ENCODE results near the gene LDB2.
A peak's percentile ranks its signal among the peaks of the same experiment; 100 is the strongest.

The LDB2 gene

DNA sequence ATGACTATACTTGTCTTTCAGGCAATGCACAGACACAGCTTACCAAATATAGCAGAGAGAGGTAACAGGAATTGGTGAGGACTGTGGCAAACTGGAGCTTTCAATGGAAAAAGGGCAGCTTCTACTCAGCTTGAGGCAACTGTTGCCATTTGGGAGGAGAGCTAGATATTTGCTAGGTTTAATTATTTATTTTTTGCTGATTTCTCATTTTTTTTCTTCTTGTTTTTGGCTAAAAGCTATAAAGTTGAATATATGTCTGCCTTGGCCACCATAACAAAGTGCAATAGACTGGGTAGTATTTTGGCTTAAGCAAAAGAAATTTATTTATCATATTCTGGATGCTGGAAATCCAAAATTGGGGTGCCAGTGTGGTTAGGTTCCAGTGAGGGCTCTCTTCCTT, 93.9 kb downstream of the LDB2 start:
- DNase-seq (ENCODE audit: low read depth in 1 of 2, low spot score in 1 of 2): no peak

GRCh38 chr4:16802044-16802443, 96.4 kb downstream of the LDB2 start:
- no peak for DNase-seq (ENCODE audit: low read depth in 1 of 2, low spot score in 1 of 2)

- no peak for DNase-seq (ENCODE audit: low read depth in 1 of 2, low spot score in 1 of 2)
Observed at GRCh38 chr4:16801356-16801755, 97.1 kb downstream of the LDB2 start.

GRCh38 chr4:16794816-16795445, 103.5 kb downstream of the LDB2 start:
- peak; percentile 0 to 3 for DNase-seq (ENCODE audit: low read depth in 1 of 2, low spot score in 1 of 2)

- no peak for DNase-seq (ENCODE audit: low read depth in 1 of 2, low spot score in 1 of 2)
Observed at GRCh38 chr4:16791460-16791859, 107.0 kb downstream of the LDB2 start.

DNA sequence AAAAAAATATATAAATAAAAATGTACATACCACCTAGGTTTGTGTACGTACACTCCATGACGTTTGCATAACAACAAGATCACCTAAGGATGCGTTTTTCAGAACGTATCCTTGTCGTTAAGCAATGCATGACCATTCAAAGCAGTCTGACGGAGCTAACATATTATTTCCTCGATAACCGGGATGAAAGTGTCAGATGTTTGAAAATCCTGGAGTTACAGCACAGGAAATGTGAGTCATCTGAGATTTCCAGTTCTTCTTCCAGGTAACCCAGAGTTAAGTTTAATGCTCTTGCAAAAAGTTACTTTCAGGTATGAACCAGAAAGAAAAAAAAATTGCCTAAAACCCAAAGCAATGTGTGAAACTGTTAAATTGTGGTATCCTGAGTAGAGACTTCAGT, 107.9 kb downstream of the LDB2 start:
- no peak for DNase-seq (ENCODE audit: low read depth in 1 of 2, low spot score in 1 of 2)

- DNase-seq (ENCODE audit: low read depth in 1 of 2, low spot score in 1 of 2): no peak
Observed at GRCh38 chr4:16788868-16789267, 109.6 kb downstream of the LDB2 start.

DNA sequence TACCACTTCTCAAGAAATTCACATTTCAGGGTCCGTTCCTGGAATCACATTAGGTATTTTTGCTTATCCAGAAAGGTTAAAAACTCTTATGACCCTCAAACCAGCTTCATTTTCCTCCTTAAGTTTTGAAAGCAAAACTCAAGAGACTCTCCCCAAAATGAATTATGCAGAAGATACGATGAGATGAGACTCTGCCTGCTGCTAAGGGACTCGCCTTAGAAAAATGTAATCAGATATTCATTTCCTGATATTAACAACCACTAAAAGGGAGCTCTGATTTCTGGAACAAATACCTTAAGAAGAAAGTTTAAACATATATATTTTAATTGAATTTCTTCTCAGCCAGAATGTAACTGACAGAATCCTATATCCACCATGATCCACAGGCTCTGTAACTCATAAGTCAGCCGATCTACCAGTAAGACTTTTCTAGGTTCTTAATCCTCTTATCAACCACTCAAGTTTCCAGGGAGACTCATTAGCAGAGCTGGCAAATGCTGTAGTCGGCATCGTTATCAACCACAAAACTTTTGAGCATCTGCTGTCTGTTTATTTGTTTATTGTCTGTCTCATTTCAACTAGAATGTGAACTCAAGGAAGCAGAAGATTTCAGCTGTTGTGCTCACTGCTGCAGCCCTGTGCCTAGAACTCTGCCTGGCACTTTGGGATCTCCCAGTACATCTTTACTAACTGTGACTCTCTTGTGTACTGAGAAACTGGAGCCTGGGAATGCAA, 112.5 kb downstream of the LDB2 start:
- no peak for DNase-seq (ENCODE audit: low read depth in 1 of 2, low spot score in 1 of 2)

DNA sequence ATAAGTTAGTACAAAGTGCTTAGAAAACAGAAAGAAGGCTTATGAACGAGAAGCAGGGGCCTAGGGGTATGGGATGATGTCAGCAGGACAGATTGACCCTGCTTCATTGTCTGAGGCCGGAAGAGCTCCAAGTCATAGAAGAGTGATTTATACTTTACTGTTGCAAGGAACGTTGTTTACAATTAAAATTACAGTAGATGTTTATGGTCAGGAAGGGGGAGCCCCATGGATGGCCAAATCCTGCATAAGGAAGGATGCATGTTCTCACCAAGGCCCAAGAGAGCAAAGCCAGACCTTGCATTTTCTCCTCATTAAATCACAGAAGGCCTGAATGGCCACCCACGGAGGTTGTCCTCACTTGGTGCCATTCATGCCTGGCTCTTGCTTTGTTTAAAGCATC, 115.3 kb downstream of the LDB2 start:
- DNase-seq (ENCODE audit: low read depth in 1 of 2, low spot score in 1 of 2): no peak

- no peak for DNase-seq (ENCODE audit: low read depth in 1 of 2, low spot score in 1 of 2)
Observed at GRCh38 chr4:16779028-16779675, 119.3 kb downstream of the LDB2 start.

DNA sequence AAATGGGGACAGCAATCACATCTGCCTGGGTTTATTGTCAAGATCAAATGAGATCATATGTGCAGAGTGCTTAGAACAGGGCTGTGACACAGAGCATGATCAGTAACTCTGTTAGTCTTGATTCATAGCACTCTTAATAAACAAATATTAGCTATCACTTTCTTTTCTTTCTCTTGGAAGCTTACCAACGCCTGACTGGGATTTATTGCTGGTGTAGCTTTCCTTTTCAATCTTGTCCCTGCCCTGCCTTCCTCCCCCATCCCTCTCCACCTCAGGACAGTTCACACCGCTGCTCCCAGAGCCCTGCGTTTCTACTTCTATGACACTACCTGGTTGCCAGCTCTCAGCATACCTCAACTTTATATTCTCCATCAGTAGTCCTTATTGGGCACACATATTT, 120.7 kb downstream of the LDB2 start:
- DNase-seq (ENCODE audit: low read depth in 1 of 2, low spot score in 1 of 2): no peak

GRCh38 chr4:16775411-16776154, 122.9 kb downstream of the LDB2 start:
- no peak for DNase-seq (ENCODE audit: low read depth in 1 of 2, low spot score in 1 of 2)

DNA sequence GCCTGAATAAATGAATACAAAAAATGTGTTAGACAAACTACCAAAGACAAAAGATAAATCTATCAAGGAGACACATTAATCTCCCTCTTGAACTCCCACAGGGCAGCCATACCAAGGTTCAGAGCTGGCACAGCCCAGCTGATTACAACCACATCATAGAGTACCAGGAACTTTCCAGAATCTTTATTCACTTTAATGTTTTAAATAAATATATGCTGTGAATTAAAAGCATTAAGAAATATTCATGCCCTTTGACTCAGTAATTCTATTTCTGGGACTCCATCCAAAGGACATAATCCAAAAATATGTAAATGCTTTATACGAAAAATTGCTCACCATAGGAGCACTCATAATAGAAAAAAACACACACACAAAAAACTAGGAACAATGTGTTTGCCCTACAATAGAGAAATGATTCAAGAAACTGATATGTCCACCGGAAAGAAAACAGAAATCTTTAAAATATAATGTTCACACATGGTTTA, 126.0 kb downstream of the LDB2 start:
- no peak for DNase-seq (ENCODE audit: low read depth in 1 of 2, low spot score in 1 of 2)

- no peak for DNase-seq (ENCODE audit: low read depth in 1 of 2, low spot score in 1 of 2)
Observed at GRCh38 chr4:16770710-16771285, 127.6 kb downstream of the LDB2 start.

- DNase-seq (ENCODE audit: low read depth in 1 of 2, low spot score in 1 of 2): no peak
Observed at GRCh38 chr4:16767861-16768260, 130.6 kb downstream of the LDB2 start.

GRCh38 chr4:16767251-16767650, 131.2 kb downstream of the LDB2 start:
- no peak for DNase-seq (ENCODE audit: low read depth in 1 of 2, low spot score in 1 of 2)

- no peak for DNase-seq (ENCODE audit: low read depth in 1 of 2, low spot score in 1 of 2)
Observed at GRCh38 chr4:16765546-16765945, 132.9 kb downstream of the LDB2 start.

DNA sequence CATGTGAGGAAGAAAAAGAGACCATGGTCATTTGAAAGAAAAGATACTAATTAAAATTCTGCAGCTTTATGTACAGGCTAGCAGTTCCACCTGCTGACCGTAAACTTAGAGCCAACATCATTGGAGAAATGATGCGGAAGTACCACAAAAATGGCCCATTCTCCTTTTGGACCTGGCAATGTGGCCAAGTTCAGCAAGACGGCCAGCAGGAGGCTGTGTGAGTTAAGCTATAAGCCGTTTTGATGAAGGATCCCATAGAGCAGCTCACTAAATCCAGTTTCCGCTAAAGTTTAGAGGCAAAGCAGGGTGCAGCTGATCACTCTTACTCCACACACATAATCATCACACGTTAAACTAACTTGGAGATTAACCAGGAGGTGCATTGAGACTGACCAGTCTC, 133.8 kb downstream of the LDB2 start:
- no peak for DNase-seq (ENCODE audit: low read depth in 1 of 2, low spot score in 1 of 2)

DNA sequence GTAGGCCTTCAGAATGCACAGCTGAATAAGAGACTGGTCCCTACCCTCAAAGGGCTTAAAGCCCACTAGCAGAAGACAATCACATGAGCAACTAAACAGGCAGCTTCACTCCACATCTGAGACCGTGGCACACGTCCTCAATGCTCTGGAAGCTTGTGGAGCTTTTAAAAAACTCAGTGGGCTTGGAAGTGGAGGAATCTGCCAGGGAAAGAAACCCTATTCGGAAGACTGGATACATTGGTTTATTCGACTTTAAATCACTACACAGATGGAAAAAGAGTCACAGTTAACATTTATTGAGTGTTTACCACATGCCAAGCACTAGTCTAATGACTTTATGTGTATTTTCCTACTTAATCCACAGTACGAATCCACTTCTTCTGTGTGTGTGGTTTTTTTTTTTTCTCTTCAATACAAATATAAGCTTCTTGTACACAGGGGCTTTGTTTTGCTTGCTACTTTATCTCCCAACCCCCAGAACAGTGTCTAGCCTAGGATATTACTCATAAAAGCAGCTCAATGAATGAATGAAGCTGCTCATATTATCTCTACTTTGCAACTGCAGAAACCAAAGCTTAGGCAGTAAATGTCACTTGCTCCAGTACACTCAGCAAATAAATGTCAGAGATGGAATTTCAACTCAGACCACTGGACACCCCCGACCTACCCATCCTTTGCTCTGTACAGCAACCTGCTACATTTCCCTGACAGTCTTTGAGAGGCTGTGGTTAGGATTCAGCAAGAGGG, 137.7 kb downstream of the LDB2 start:
- no peak for DNase-seq (ENCODE audit: low read depth in 1 of 2, low spot score in 1 of 2)

DNA sequence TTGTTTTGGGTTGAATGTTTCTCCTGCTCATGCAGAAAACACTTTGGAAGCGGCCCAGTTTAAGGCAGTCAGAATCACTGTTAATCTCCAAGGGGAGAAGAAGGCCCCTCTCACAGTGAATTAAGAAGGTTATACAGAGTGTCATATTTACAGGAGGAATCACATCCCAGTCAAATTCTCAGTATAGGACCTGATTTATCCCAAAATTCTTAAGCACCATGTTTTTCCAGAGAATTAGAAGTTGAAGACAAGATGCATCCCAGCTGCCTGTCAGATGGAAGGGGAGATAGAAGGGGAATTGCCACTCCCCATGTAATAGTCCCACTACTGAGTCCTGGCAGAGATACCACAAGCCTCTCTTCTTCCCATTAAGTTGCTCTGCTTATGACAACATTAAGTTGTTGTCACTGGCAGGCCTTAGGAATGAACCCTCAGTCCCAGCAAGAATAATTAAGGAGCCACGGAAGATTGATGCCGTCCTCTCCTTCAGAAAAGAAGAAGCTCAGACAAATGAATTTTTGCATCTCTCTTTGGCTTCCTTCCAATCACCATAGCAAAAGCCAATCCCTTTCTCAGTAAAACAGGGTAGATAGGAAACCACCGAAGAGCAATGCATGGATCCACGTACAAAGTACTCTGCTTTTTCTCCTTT, 138.4 kb downstream of the LDB2 start:
- no peak for DNase-seq (ENCODE audit: low read depth in 1 of 2, low spot score in 1 of 2)
